ENCODE measurements around the gene NAT14.
"Not testable (repeated sequence)": the region's sequence is repeated elsewhere in the genome, so short reads cannot be mapped to it uniquely, and the experiment has no call there.

The NAT14 gene

GRCh38 chr19:55496820-55497219 lies 11.8 kb downstream of the NAT14 start:
- not testable (repeated sequence) for H3K9me3 Mint-ChIP-seq, ATAC-seq, H3K27ac Mint-ChIP-seq, DNase-seq, H3K4me3 Mint-ChIP-seq
- H3K27me3 Mint-ChIP-seq: peaks cover 16% of the 10 kb centered on the region
- H3K4me1 Mint-ChIP-seq: peaks cover 14% of the 10 kb centered on the region

- peaks cover 24% of the 10 kb centered on the region for H3K4me1 Mint-ChIP-seq
- DNase-seq (no peak), ATAC-seq (no peak)
- H3K27me3 Mint-ChIP-seq: peaks cover 7% of the 10 kb centered on the region
- H3K27ac Mint-ChIP-seq: peak overlapping the region in 1 of 2 donors; percentile 36
- no peaks in the 10 kb centered on the region for H3K9me3 Mint-ChIP-seq
- H3K4me3 Mint-ChIP-seq: no peak overlapping the region
Measured at GRCh38 chr19:55497763-55498162, 12.8 kb downstream of the NAT14 start.

- Mint-ChIP-seq H3K4me3 (no peak overlapping the region), H3K9me3 (peaks cover 3 to 5% of the 10 kb centered on the region in 2 donors), H3K27me3 (peaks cover under 1% of the 10 kb centered on the region), H3K4me1 (peaks cover 28% of the 10 kb centered on the region), H3K27ac (no peak overlapping the region)
- no peak for DNase-seq
- no peak for ATAC-seq
Measured at GRCh38 chr19:55498246-55498840, 13.4 kb downstream of the NAT14 start.

GRCh38 chr19:55500368-55500952 lies 15.5 kb downstream of the NAT14 start:
- Mint-ChIP-seq H3K4me3 (no peak overlapping the region), H3K27me3 (no peaks in the 10 kb centered on the region), H3K27ac (no peak overlapping the region), H3K9me3 (peaks cover 7 to 8% of the 10 kb centered on the region in 2 donors), H3K4me1 (peaks cover 27% of the 10 kb centered on the region)
- no peak for DNase-seq
- ATAC-seq: no peak

GRCh38 chr19:55502197-55502952 lies 17.4 kb downstream of the NAT14 start:
- ATAC-seq (no peak), DNase-seq (no peak)
- Mint-ChIP-seq H3K27me3 (no peaks in the 10 kb centered on the region), H3K4me3 (peak overlapping the region; percentile 0 to 3), H3K4me1 (peaks cover 27% of the 10 kb centered on the region), H3K27ac (no peak overlapping the region), H3K9me3 (peaks cover 7 to 8% of the 10 kb centered on the region in 2 donors)

- H3K4me3 Mint-ChIP-seq: peak overlapping the region; percentile 75 to 76
- H3K9me3 Mint-ChIP-seq: peaks cover 7 to 8% of the 10 kb centered on the region in 2 donors
- ATAC-seq: no peak
- H3K27me3 Mint-ChIP-seq: no peaks in the 10 kb centered on the region
- no peak for DNase-seq
- peak overlapping the region; percentile 49 to 89 for H3K27ac Mint-ChIP-seq
- H3K4me1 Mint-ChIP-seq: peaks cover 27% of the 10 kb centered on the region
Measured at GRCh38 chr19:55503157-55503501, 18.1 kb downstream of the NAT14 start.

GRCh38 chr19:55503502-55504251 lies 18.7 kb downstream of the NAT14 start:
- Mint-ChIP-seq H3K27me3 (no peaks in the 10 kb centered on the region), H3K4me3 (peak overlapping the region; percentile 75 to 76), H3K4me1 (peaks cover 27% of the 10 kb centered on the region), H3K27ac (peak overlapping the region; percentile 49 to 89), H3K9me3 (peaks cover 7 to 8% of the 10 kb centered on the region in 2 donors)
- ATAC-seq (peak; percentile 97), DNase-seq (peak; percentile 91 to 95)

- no peaks in the 10 kb centered on the region for H3K27me3 Mint-ChIP-seq
- no peak for ATAC-seq
- peaks cover 7 to 8% of the 10 kb centered on the region in 2 donors for H3K9me3 Mint-ChIP-seq
- peak overlapping the region; percentile 75 to 76 for H3K4me3 Mint-ChIP-seq
- no peak for DNase-seq
- H3K27ac Mint-ChIP-seq: no peak overlapping the region
- H3K4me1 Mint-ChIP-seq: peaks cover 27% of the 10 kb centered on the region
Measured at GRCh38 chr19:55504252-55504603, 19.2 kb downstream of the NAT14 start.

GRCh38 chr19:55504981-55505380 lies 20.0 kb downstream of the NAT14 start:
- DNase-seq: no peak
- no peaks in the 10 kb centered on the region for H3K27me3 Mint-ChIP-seq
- H3K27ac Mint-ChIP-seq: no peak overlapping the region
- peaks cover 7 to 8% of the 10 kb centered on the region in 2 donors for H3K9me3 Mint-ChIP-seq
- H3K4me1 Mint-ChIP-seq: peaks cover 27% of the 10 kb centered on the region
- ATAC-seq: no peak
- no peak overlapping the region for H3K4me3 Mint-ChIP-seq

GRCh38 chr19:55508120-55508519 lies 23.1 kb downstream of the NAT14 start:
- Mint-ChIP-seq H3K4me1 (peaks cover 11% of the 10 kb centered on the region), H3K27me3 (peaks cover 9% of the 10 kb centered on the region), H3K9me3 (peaks cover 6% of the 10 kb centered on the region in 2 donors), H3K27ac (no peak overlapping the region), H3K4me3 (no peak overlapping the region)
- DNase-seq: no peak
- no peak for ATAC-seq

GRCh38 chr19:55516878-55517620 lies 32.1 kb downstream of the NAT14 start:
- peak; percentile 89 to 92 for DNase-seq
- Mint-ChIP-seq H3K9me3 (no peaks in the 10 kb centered on the region), H3K27me3 (no peaks in the 10 kb centered on the region), H3K27ac (peak overlapping the region in 1 of 2 donors; percentile 80), H3K4me1 (peaks cover 6% of the 10 kb centered on the region), H3K4me3 (peak overlapping the region; percentile 84 to 86)
- ATAC-seq: peak; percentile 99

- Mint-ChIP-seq H3K4me1 (peaks cover 6% of the 10 kb centered on the region), H3K4me3 (no peak overlapping the region), H3K27ac (no peak overlapping the region), H3K27me3 (no peaks in the 10 kb centered on the region), H3K9me3 (no peaks in the 10 kb centered on the region)
- DNase-seq (no peak), ATAC-seq (no peak)
Measured at GRCh38 chr19:55519451-55520311, 34.7 kb downstream of the NAT14 start.

- DNase-seq (no peak), ATAC-seq (no peak)
- no peak overlapping the region for H3K4me3 Mint-ChIP-seq
- H3K4me1 Mint-ChIP-seq: peaks cover 6% of the 10 kb centered on the region
- H3K27me3 Mint-ChIP-seq: no peaks in the 10 kb centered on the region
- H3K27ac Mint-ChIP-seq: no peak overlapping the region
- no peaks in the 10 kb centered on the region for H3K9me3 Mint-ChIP-seq
Measured at GRCh38 chr19:55520691-55521292, 35.8 kb downstream of the NAT14 start.
